Peyer's patch (tissue), 4 donors: Measurements from ENCODE around the gene HSPA12B. TPM values are rescaled to one million over a fixed set of nuclear protein-coding genes. Genes with fewer than 3 reads are reported as not detected.

Source experiments
- DNase-seq, 3 donors: peaks; one replicate each; pipeline ENCODE4 v3.0.0-alpha.2; 2017 to 2019
- H3K27ac ChIP-seq, 4 donors: fragments of 200-600 bp; sonication (generic); one replicate each; pipeline ENCODE4 v1.5.1; 2016 to 2019
- H3K27me3 ChIP-seq, 2 donors: fragments of 200-600 bp; sonication (generic); one replicate each; pipeline ENCODE4 v1.5.1; 2019
- H3K36me3 ChIP-seq, 3 donors: fragments of 200-600 bp; sonication (generic); one replicate each; pipeline ENCODE4 v1.5.1; 2016 to 2019
- H3K4me1 ChIP-seq, 4 donors: fragments of 200-600 bp; sonication (generic); one replicate each; pipeline ENCODE4 v1.5.1; 2016 to 2019
- H3K4me3 ChIP-seq, 4 donors: fragments of 200-600 bp; sonication (generic); 1 replicate in 3 of 4; 2 replicates in 1 of 4; pipeline ENCODE4 v1.5.1; 2016 to 2019; ENCODE audit warnings: mild to moderate bottlenecking in 1 of 4
- H3K9me3 ChIP-seq, 4 donors: fragments of 200-600 bp; sonication (generic); one replicate each; pipeline ENCODE4 v1.5.1; 2016 to 2019; ENCODE audit warnings: mild to moderate bottlenecking in 1 of 4
- POLR2A ChIP-seq, 2 donors: fragments of 450-650 bp; IDR thresholded peaks; one replicate each; pipeline ENCODE4 v1.5.1; 2017; ENCODE audit warnings: antibody characterized with exemption in 2 of 2, mild to moderate bottlenecking in 2 of 2, moderate library complexity in 2 of 2
- total RNA-seq, 4 donors: library from RNA; depleted of rRNA; stranded (reverse); fragments of >200 nt; gene quantifications; one replicate each; pipeline ENCODE4 v1.1.0, GENCODE V29; 2016
- TF ChIP-seq, protein P1 (sequence below), 6 experiments: fragments of 450-650 bp in 4 of 6; fragments of 200-600 bp in 2 of 6; sonication (generic) in 1 of 6; IDR thresholded peaks; one replicate each; pipeline ENCODE4 v1.5.1; 2017 to 2019; ENCODE audit warnings: antibody characterized with exemption in 6 of 6, mild to moderate bottlenecking in 3 of 6, moderate library complexity in 1 of 6

HSPA12B gene
- total RNA-seq, 4 donors from 2014 or later, result 1.2 to 4.3 (median 2.3) TPM

- Histone ChIP-seq H3K4me3 (no peak overlapping the region), H3K4me1 (peaks cover 0 to 4% (median 0%) of the 10 kb centered on the region in 4 donors), H3K27me3 (no peaks in the 10 kb centered on the region), H3K9me3 (no peaks in the 10 kb centered on the region), H3K27ac (no peak overlapping the region), H3K36me3 (no peaks in the 10 kb centered on the region)
- no peak for TF ChIP-seq POLR2A (IDR thresholded peaks at IDR 0.05)
- TF ChIP-seq, protein P1, sequence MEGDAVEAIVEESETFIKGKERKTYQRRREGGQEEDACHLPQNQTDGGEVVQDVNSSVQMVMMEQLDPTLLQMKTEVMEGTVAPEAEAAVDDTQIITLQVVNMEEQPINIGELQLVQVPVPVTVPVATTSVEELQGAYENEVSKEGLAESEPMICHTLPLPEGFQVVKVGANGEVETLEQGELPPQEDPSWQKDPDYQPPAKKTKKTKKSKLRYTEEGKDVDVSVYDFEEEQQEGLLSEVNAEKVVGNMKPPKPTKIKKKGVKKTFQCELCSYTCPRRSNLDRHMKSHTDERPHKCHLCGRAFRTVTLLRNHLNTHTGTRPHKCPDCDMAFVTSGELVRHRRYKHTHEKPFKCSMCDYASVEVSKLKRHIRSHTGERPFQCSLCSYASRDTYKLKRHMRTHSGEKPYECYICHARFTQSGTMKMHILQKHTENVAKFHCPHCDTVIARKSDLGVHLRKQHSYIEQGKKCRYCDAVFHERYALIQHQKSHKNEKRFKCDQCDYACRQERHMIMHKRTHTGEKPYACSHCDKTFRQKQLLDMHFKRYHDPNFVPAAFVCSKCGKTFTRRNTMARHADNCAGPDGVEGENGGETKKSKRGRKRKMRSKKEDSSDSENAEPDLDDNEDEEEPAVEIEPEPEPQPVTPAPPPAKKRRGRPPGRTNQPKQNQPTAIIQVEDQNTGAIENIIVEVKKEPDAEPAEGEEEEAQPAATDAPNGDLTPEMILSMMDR (IDR thresholded peaks at IDR 0.05), result no peak
- no peak for DNase-seq
Measured at GRCh38 chr20:3690413-3690812, 42.1 kb upstream of the HSPA12B start.

DNA sequence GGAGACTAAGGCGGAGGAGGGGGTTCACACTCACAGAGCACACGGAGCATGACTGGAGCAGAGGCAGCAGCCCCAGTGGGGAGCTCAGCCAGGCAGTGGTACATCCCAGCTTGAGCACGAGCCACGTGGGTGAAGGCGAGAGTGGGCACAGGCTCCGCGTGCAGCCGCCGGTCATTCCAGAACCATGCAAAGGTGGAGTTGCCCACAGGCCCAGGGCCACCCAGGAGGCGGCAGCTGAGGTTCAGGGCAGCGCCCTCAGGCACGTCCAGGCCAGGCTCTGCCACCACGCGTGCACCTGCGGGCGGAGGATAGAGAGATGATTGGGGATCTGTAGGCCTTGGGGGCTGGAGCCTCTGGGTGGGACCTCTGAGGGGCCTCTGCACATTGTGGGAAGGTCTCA is 41.2 kb upstream of the HSPA12B start:
- Histone ChIP-seq H3K4me1 (peaks cover 0 to 4% (median 0%) of the 10 kb centered on the region in 4 donors), H3K36me3 (no peaks in the 10 kb centered on the region), H3K9me3 (peaks cover 0 to 2% (median 0%) of the 10 kb centered on the region in 4 donors), H3K4me3 (no peak overlapping the region), H3K27me3 (no peaks in the 10 kb centered on the region), H3K27ac (no peak overlapping the region)
- DNase-seq, result no peak
- TF ChIP-seq, protein P1 (IDR thresholded peaks at IDR 0.05), result no peak
- no peak for TF ChIP-seq POLR2A (IDR thresholded peaks at IDR 0.05)

GRCh38 chr20:3691897-3692296 is 40.6 kb upstream of the HSPA12B start:
- TF ChIP-seq POLR2A (IDR thresholded peaks at IDR 0.05), result no peak
- TF ChIP-seq, protein P1 (IDR thresholded peaks at IDR 0.05), result no peak
- no peak overlapping the region for H3K4me3 ChIP-seq
- no peak overlapping the region for H3K27ac ChIP-seq
- H3K4me1 ChIP-seq, result peaks cover 0 to 4% (median 0%) of the 10 kb centered on the region in 4 donors
- no peaks in the 10 kb centered on the region for H3K27me3 ChIP-seq
- no peaks in the 10 kb centered on the region for H3K36me3 ChIP-seq
- DNase-seq, result no peak
- peaks cover 0 to 5% (median 0%) of the 10 kb centered on the region in 4 donors for H3K9me3 ChIP-seq

- Histone ChIP-seq H3K36me3 (no peaks in the 10 kb centered on the region), H3K27ac (no peak overlapping the region), H3K4me3 (no peak overlapping the region), H3K4me1 (no peaks in the 10 kb centered on the region), H3K27me3 (no peaks in the 10 kb centered on the region), H3K9me3 (peaks cover 0 to 5% (median 0%) of the 10 kb centered on the region in 4 donors)
- TF ChIP-seq, protein P1 (IDR thresholded peaks at IDR 0.05), result no peak
- no peak for TF ChIP-seq POLR2A (IDR thresholded peaks at IDR 0.05)
- no peak for DNase-seq
Measured at GRCh38 chr20:3692706-3693294, 39.7 kb upstream of the HSPA12B start.

- no peak overlapping the region for H3K27ac ChIP-seq
- H3K27me3 ChIP-seq, result no peaks in the 10 kb centered on the region
- no peak for DNase-seq
- TF ChIP-seq, protein P1 (IDR thresholded peaks at IDR 0.05), result no peak
- no peak for TF ChIP-seq POLR2A (IDR thresholded peaks at IDR 0.05)
- H3K4me3 ChIP-seq, result no peak overlapping the region
- H3K36me3 ChIP-seq, result no peaks in the 10 kb centered on the region
- H3K9me3 ChIP-seq, result peaks cover 0 to 5% (median 0%) of the 10 kb centered on the region in 4 donors
- no peaks in the 10 kb centered on the region for H3K4me1 ChIP-seq
Measured at GRCh38 chr20:3693376-3693775, 39.1 kb upstream of the HSPA12B start.
